Measurements from ENCODE around the gene DSTN.

Gene DSTN

GRCh38 chr20:17536944-17537444 is 32.9 kb upstream of the DSTN start:
- H3K4me3 ChIP-seq (replicated peaks; ENCODE audit: low read depth, low read length) = no peak overlapping the region
- TF ChIP-seq CTCF (IDR thresholded peaks at IDR 0.05; ENCODE audit: low read length, missing control alignments) = peak; percentile 97
- peak; percentile 87 for DNase-seq (ENCODE audit: low read depth)

DNA sequence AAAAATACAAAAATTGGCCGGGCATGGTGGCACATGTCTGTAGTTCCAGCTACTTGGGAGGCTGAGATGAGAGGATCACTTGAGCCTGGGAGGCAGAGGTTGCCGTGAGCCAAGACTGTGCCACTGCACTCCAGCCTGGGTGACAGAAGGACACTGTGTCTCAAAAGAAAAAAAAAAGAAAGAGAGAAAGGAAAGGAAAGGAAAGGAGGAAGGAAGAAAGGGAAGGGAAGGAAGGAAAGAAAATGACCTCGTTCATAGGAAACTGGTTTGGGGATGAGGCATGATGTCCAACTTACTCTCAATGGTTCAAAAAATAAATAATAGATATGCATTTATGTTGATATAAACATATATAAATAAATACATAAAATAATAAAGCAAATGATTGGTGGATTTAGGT is 31.9 kb upstream of the DSTN start:
- H3K4me3 ChIP-seq (replicated peaks; ENCODE audit: low read depth, low read length) = no peak overlapping the region
- no peak for TF ChIP-seq CTCF (IDR thresholded peaks at IDR 0.05; ENCODE audit: low read length, missing control alignments)
- DNase-seq (ENCODE audit: low read depth) = no peak

DNA sequence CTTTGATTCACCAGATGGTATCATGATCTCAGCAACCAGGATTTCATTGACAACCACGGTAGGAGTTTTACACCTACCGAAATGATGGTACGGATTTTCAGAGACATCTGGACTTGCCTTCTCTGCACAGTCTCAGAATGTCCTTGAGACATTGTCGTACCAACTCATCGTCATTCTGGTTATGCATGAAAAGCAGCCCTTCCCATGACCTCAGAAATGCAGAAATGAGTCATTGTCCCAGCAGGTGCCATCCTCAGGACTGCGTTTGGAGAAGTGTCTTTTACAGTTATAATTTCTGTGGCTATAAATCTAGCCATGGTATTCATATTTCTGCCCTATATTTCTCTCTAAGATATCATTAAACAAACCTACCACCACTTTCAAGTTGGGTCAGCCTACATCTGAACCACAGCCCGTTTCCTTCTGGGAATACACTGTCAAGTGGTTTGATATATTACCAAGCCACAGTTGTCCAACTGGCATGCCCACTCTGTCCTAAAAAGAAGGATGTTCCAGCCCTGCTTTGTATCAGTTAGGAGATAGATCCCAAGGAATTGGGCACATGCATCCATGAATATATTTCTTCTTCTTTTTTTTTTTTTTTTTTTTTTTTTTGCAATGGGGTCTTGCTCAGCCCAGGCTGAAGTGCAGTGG is 31.2 kb upstream of the DSTN start:
- DNase-seq (ENCODE audit: low read depth) = no peak
- TF ChIP-seq CTCF (IDR thresholded peaks at IDR 0.05; ENCODE audit: low read length, missing control alignments) = no peak
- H3K4me3 ChIP-seq (replicated peaks; ENCODE audit: low read depth, low read length) = no peak overlapping the region

DNA sequence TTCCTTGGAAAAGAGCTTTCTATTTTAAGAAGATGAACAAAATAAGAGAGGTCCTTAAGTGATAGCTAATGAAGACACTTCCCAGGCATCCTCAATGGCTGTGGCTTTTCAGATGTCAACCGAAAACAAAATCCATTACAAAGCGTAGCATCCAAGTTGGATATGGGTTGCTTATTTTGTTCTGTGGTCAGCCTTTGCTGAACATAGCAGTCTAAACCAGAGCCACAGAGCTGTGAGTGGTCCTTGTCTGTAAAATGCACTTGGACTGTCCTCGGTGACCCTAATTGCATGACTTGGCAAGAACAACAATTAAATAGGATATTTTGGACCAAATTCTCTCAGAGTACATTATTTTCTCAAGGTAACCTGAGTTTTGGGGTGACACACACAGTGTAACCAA is 28.3 kb upstream of the DSTN start:
- no peak overlapping the region for H3K4me3 ChIP-seq (replicated peaks; ENCODE audit: low read depth, low read length)
- no peak for TF ChIP-seq CTCF (IDR thresholded peaks at IDR 0.05; ENCODE audit: low read length, missing control alignments)
- DNase-seq (ENCODE audit: low read depth) = no peak

- no peak overlapping the region for H3K4me3 ChIP-seq (replicated peaks; ENCODE audit: low read depth, low read length)
- no peak for TF ChIP-seq CTCF (IDR thresholded peaks at IDR 0.05; ENCODE audit: low read length, missing control alignments)
- DNase-seq (ENCODE audit: low read depth) = peak; percentile 41
Observed at GRCh38 chr20:17541996-17542395, 27.9 kb upstream of the DSTN start.

- no peak overlapping the region for H3K4me3 ChIP-seq (replicated peaks; ENCODE audit: low read depth, low read length)
- no peak for TF ChIP-seq CTCF (IDR thresholded peaks at IDR 0.05; ENCODE audit: low read length, missing control alignments)
Observed at GRCh38 chr20:17542481-17542880, 27.4 kb upstream of the DSTN start.

GRCh38 chr20:17542993-17543412 is 26.9 kb upstream of the DSTN start:
- peak; percentile 86 for DNase-seq (ENCODE audit: low read depth)
- no peak for TF ChIP-seq CTCF (IDR thresholded peaks at IDR 0.05; ENCODE audit: low read length, missing control alignments)
- H3K4me3 ChIP-seq (replicated peaks; ENCODE audit: low read depth, low read length) = peak overlapping the region; percentile 1

More at GRCh38 chr20:17542481-17542880, 27.4 kb upstream of the DSTN start:
- no peak for DNase-seq (ENCODE audit: low read depth)
